ENCODE data around the gene CNN1.
A peak's percentile ranks its signal among the peaks of the same experiment; 100 is the strongest.
"Not testable (repeated sequence)": the region's sequence is repeated elsewhere in the genome, so short reads cannot be mapped to it uniquely, and the experiment has no call there.

Gene CNN1

DNA sequence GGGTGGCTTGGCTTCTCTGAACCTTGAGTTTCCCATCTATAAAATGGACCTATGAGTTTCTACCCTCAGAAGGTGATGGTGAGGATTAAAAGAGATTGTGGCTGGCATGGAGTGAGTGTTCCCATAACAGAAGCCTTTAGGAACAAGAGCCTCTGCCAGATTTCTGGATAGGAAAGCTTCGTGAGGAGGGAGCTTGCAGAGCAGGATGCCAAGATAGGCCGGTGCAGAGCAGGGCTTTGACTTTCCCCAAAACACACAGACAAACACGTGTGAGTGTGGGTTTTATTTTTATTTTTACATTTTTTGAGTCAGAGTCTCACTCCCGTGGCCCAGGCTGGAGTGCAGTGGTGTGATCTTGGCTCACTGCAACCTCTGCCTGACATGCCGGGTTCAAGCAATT is 3.7 kb upstream of the CNN1 start:
- no peak for DNase-seq

DNA sequence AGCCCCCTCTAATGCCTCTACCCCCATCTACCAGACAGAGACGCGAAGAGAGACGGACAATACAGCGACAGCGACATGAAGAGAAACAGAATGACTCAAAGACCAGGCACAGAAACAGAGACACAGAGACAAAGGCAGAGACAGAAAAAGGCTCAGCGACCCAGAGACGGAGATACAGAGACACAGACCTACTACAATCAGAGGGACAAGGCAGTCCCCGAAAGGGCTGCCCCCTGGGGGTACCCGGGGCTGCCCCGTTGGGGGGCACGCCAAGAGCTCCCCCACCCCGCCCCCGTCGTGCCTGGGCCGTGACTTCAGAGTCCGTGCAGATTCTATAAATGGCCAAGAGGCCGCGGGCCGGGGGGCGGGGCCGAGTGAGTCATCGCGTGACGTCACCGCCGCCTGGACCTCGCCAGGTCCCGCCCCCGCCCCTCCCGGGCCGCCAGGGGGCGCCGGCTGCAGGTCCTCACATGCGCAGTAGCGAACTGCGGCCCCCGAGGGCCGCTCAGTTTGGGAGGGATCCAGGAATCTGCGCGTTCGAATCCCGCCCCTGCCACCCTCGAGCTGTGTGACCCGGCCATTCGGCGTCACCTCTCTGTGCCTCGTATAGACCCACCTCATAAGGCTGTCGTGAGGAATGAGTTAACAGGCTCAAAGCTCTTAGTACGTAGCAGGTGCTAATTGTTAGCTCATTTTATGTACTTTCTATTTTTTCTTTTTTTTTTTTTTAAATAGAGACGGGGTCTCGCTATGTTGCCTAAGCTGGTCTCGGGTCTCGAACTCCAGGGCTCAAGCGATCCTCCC is 2.7 kb upstream of the CNN1 start:
- peak; percentile 86 for DNase-seq

DNA sequence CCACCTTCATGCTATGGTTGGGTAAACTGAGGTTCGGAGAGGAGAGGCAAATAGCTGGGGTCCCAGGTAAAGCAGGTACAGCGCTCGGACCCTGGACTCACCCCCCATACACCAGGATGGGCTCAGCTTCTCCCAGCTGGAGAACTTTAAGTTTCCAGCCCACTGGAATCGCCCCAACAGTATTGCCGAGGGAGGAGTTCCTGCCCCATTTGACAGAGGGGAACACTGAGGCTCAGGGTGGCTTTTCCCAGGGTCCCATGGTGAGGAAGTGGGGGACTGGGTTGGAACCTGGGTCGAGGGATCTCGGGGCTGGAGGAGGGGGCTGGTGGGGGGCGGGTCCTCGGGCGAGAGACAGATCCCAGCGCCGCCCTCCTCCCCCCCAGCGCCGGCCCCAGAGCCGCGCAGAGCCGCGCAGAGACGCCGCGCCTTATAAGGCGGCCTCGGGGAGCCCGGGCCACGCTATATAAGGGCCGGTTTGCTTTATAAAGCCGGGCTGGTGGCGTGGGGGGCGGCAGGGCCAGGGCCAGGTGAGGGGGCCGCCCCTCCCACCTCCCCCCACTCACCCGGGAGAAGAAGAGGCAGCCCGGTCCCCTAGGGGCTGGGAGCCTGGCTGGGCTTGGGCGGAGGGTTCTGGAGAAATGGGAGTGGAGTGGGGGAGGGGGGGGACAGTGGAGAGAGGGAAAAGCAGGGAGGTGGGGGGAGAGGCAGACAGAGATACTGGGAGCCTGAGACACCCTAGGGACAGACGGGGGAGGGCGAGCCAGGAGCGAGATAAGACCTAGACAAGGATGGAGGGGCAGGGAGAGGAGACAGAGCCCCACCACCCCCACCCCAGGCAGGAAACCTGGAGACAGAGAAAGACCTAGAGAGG is 1.1 kb downstream of the CNN1 start:
- no peak for DNase-seq

DNA sequence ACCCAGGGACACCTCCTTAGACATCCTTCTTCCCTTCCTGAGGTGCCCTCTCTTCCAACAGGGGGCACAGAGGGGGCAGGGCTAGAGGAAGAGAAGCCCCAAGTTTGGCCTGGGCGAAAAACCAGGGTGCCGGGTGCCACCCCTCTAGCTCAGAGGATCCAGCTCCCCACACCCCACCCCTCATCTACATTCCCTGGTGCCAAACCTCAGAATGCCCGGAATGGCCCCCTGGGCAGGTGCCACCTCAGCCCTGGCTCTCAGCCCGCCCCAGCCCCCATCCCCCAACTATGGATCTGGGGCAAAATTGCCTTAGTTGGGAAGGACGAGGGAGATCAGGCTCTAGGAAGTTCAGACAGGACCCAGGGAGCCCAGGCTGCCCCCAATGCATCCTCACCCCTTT is 2.0 kb downstream of the CNN1 start:
- no peak for DNase-seq

DNA sequence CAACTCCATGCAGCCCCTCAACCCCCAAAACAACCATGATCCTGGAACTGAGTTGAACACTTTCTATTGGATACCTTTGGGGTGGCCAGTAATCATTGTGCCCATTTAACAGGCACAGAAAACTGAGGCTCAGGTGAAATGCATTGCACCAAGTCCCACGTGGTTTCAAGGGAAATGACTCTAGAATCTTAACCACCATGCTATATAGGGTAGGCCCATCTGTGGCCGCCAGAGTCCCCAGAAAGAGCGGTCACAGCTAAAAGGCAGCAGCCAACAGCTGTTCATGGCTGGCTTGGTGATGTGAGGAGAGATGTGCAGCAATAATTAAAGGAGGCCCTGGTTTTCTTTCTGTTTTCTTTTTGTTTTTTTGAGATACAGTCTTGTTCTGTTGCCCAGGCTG is 2.6 kb downstream of the CNN1 start:
- no peak for DNase-seq

DNA sequence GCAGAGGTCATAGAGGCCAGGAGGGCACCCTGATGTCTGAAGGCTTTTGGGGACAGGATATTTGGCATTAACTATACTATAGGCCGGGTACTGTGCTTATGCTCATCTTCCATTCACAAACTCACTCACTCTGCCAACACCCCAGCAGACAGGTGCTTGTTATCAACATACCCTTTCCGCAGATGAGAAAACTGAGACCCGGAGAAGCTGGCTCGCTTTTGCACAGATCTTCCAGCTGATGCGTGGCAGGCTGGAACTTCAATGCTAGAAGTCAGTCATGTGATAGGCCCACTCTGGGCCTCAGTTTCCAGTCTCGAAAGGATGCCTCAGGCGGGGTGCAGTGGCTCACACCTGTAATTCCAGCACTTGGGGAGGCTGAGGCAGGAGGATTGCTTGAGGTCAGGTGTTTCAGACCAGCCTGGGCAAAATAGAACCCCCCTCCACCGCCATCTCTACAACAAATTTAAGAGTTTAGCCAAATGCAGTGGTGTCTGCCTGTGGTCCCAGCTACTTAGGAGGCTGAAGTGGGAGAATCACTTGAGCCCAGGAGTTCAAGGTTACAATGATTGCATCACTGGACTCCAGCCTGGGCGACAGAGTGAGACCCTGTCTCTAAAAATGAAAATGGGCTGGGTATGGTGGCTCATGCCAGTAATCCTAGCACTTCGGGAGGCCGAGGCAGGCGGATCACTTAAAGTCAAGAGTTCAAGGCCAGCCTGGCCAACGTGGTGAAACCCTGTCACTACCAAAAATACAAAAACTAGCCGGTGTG is 9.5 kb downstream of the CNN1 start:
- no peak for DNase-seq

DNA sequence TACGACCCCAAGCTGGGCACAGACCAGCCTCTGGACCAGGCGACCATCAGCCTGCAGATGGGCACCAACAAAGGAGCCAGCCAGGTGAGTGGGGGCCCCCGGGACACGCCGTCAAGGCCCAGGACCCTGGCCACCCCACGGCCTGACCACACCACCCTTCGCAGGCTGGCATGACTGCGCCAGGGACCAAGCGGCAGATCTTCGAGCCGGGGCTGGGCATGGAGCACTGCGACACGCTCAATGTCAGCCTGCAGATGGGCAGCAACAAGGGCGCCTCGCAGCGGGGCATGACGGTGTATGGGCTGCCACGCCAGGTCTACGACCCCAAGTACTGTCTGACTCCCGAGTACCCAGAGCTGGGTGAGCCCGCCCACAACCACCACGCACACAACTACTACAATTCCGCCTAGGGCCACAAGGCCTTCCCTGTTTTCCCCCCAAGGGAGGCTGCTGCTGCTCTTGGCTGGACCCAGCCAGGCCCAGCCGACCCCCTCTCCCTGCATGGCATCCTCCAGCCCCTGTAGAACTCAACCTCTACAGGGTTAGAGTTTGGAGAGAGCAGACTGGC is 10.8 kb downstream of the CNN1 start:
- no peak for DNase-seq

DNA sequence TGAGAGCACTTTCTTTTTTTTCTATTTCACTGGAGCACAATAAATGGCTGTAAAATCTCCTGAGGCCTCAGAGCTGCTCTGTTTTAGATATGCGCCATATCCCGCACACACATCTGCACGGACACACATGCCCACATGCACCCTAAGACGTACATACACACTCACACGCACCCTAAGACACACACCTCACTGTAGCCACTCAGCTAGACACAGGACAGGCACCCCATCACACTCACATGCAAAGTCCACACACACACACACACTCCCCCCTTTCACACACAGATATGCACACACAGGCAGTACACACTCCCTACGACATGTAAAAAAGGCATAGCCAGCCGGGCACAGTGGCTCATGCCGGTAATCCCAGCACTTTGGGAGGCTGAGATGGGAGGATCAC is 11.6 kb downstream of the CNN1 start:
- DNase-seq, result no peak

DNA sequence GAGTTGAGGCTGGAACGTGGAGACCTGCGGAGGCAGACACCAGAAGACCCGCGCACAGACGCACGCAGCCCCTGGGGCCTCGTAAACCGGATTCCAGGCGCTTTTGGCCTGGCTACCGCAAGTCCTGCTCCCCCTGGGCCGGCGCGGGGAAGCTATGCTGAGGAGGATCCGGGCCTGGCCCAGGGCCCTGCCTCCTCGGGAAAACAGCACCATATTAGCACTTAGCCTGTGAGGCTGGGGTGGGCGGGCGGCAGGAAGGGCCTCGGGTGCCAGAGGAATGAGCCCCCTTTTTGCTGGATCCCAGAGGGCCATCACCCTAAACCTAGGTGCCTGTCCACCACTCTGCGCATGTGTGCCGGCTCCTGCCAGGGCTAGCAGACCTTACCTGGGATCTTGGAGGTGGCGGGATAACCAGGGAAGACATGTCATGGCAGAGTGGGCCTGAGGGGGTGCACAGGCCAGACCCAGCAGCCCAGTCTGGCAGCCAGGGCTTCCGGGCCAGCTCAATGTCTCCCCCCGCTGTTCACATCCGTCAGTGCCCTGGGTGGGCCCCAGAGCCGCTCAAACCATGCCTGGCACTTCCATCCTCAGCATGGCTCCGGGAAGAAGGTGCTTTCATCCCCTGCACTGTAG is 13.1 kb downstream of the CNN1 start:
- DNase-seq, result no peak

DNA sequence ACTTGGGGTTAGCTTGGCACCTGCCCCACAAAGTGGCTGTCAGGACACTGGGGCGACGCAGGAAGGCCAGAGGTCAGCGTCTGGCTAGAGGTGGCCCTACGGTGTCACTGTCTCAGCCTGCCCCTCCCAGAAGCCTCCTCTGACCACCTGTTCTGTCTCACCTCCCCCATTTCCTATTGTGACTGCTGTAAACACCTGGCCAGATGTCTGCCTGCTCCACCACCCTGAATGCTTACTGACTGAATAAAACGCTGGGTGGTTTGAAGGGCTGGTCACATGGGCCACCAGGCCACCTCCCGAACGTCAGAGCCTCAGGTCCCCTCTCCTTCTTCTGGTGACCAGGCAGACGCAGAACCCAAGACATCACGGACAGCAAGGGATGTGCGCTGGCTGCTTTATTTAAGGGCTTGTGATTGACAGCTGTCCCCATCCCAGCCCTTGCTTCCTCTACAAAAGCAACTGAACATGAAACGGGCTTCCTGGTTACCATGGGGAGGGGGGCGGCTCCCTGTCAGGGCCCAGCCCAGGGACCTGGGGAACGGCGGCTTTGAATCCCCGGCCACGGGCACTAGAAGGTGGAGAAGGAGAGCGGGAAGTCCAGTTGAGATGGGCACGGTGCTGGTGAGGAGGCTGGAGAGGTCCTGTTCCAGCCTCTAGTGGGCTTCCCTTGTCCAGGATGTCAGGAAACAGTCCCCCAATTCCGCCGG is 14.2 kb downstream of the CNN1 start:
- no peak for DNase-seq

DNA sequence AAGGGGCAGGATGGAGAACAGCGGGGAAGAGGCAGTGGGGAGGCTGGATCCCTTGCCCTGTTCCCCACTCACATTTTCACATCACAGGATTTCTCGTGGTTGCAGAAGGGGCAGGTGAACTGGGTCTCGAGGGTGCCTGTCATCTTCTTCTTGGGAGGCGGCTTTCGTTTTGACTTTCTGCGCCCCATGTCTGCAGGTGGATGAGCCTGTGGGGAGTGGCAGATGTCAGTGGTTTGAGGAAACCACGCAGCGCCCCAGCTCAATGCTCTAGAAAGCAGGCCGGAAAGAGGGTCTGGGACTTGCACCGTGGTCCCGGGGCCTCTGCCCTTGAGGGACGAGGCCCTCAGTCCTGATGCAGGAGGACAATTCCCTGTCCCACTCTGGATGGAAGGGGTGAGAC is 15.5 kb downstream of the CNN1 start:
- no peak for DNase-seq

DNA sequence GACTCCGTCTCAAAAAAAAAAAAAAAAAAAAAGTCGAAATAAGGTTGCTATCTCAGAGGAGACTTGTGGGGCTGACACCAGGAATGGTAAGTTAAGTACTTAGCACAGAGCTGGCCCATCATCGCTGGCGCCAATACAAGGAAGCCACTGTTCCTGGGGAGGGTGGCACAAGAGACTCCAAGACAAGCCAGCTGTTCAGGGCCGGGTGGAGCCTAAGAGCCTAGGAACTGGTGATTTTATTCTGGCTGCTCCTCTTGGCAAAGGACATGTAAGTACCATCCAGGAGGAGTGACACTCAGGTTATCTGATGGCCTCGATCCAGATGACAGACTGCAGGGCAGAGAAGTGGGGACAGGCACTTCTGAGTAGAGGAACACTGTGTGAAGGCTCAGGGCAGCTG is 16.6 kb downstream of the CNN1 start:
- DNase-seq, result no peak

DNA sequence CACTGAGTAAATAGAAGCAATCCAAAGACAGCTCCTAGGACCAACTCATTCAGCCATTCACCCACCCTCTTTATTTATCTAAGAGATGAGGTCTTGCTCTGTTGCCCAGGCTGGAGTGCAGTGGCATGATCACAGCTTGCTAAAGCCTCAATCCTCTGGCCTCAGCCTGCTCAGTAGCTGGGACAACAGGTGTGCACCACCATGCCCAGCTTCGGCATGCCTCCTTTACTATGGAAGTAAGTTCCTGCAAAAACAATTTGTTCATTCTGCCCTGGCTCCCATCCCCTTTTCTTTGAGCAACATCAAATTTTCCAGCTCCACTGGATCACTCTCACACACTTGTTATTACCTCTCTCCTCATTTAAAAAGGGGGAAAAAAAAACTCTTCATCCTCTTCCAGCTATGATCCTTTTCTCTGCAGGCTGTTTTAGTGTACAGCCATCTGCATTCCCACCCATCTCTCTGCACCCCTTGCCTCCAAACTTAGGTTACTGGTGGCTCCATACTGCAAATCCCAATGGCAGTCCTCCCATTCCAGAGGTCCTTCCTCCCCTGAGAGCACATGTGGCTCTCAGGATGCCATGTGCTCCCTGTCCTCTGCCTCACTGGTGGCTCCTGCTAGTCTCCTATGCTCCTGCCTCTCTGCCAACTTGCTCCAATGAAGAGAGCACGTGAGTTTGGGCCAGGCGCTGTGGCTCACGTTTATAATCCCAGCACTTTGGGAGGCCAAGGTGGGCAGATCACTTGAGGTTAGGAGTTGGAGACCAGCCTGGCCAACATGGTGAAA is 18.2 kb downstream of the CNN1 start:
- no peak for DNase-seq

DNA sequence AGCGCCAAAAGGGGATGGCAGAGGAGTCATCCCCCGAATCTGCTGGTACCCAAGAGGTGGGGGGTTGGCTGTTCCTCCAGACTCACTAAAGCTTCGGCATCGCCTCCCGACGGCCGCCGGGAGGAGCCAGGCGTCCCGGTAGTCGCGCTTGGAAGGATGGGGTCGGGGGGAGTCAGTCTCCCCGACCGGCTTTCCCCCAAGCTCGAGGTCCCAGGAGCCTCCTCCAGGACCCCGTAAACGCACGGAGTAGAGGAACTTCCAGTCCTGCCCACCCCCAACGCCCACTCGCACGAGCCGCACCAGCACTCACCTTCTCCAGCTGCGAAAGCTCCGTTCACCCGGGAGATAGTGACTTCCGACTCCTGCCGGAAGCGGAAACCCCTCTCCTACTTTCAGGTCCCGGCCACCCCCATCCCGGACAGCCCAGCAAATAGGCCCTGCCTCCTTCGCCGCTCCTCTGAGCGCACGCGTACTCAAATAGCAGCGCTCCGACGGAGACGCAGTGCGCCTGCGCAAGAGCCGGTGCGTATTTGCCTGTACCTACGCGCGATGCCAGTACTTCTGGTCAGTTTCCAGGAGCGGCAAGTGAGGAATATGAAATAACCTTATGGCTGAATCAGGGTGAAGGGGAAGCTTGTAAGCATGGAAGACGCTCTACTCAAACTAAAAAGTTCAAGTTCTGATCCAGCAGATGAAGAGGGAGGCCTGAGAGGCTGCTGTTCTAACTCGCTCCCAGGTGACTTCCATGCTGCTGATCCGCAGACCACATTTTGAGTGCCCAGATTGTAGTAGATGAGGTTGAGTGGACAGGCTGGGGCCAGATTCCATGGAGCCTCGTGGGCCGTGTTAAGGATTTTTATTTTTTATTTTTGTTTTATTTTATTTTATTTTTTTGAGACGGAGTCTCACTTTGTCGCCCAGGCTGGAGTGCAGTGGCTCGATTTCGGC is 20.5 kb downstream of the CNN1 start, which contains the start of gene ELOF1:
Gene ELOF1, minus strand, starts transcription at position 350 of the 948 bp plus-strand sequence. CDS start 4,883 bp downstream, outside the sequence.
- DNase-seq, result peak; percentile 92

DNA sequence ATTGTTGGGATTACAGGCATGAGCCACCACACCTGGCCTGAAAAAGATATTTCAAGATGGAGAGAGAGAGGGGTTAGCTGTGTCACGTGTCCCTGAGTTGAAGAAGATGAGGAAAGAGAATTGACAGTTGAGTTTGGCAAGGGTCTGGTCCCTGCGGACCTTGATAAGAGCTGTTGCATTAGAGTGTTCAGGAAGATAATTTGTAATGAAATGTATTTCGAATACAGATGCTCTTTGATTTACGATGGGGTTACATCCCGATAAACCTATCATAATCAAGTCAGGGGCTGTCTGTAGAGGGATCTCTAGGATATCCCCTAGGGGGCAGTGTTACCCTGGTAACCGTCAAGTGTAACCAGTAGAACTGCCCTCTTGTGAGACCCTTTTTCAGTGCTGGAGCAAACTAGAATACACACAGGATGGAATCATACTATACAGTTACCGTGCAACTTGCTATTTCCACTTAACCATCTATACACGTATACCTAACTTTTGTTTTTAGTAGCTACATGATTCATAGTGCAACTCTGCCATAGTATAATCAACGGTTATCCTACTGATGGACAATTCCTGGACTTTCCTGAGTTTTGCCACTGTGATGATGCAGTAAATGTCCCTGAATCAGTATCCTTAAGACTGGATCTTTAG is 21.9 kb downstream of the CNN1 start:
- DNase-seq, result no peak

DNA sequence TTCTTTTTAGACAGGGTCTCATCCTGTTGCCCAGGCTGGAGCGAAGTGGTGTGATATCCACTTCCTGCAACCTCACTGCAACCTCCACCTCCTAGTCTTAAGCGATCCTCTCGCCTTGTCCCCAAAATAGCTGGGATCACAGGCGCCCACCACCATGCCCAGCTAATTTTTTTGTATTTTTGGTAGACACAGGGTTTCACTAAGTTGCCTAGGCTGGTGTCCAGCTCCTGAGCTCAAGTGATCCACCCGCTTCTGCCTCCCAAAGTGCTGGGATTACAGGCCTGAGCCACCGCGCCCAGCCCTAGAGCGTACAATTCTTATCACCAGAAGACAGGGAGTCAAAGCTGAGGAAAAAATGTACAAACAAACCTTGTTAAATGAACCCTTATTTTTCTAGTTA is 24.9 kb downstream of the CNN1 start:
- no peak for DNase-seq

DNA sequence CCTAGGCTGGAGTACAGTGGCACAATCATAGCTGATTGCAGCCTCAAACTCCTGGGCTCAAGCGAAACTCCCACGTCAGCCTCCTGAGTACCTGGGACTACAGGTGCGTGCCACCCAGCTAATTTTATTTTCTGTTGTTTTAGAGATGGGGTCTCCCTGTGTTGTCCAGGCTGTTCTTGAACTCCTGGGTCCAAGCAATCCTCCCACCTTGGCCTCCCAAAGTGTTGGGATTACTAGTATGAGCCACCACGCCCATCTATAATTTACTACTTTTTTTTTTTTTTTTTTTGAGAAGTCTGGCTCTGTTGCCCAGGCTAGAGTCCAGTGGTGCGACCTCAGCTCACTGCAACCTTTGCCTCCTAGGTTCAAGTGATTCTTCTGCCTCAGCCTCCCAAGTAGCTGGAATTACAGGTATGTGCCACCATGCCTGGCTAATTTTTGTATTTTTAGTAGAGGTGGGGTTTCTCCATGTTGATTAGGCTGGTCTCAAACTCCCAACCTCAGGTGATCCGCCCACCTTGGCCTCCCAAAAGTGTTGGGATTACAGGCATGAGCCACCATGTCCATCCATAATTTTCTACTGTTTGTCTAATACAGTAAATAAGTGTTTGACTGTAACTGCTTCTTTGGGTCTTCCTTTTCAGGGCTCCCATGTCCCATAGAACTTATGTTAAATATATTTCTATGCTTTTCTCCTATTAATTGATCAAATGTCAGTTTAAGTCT is 25.6 kb downstream of the CNN1 start:
- DNase-seq, result not testable (repeated sequence)

DNA sequence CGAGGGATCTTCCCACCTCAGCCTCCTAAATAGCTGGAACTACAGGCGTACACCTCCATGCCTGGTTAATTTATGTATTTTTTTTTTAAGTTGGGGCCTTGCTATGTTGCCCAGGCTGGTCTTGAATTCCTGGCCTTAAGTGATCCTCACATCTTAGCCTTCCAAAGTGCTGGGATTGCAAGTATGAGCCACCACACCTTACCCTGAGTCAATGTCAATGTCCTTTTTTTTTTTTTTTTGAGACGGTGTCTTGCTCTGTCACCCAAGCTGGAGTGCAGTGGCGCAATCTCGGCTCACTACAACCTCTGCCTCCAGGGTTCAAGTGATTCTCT is 27.0 kb downstream of the CNN1 start:
- DNase-seq, result not testable (repeated sequence)

DNA sequence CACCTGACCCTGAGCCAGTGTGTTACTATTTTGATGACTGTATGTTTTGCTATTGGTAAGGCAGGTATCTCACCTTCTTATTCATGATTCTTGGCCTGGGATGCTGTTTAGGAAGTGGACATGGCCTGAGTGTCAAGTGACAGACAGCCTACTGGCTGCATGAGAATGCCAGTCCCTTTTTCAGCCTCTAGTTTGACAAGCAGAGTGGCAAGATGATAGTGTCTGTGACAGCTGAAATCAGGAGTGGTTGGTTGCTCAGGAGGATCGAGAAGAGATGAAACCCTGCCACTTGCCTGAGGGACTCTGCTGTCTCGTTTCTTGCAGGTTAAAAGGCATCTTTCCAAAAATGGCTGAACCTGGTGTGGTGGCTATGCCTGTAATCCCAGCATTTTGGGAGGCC is 27.5 kb downstream of the CNN1 start:
- no peak for DNase-seq

Measured in activated T-cell treated with anti-CD3 and anti-CD28 coated beads, Interleukin-2, amount 50 U/mL, for 1 hour (primary cell).